GM23248 (cell line): Measurements from ENCODE around the gene SERPINA12.

Experiments used
- EZH2 ChIP-seq: fragments of 200-600 bp; sonication (generic); IDR thresholded peaks from 2 replicates; pipeline ENCODE4 v1.6.1; 2018; ENCODE audit warnings: antibody characterized with exemption, mild to moderate bottlenecking; ENCODE audit not compliant: insufficient read depth, poor library complexity, severe bottlenecking
- EZH2phosphoT487 ChIP-seq: fragments of 200-600 bp; sonication (generic); IDR thresholded peaks from 2 replicates; pipeline ENCODE4 v1.6.1; 2018; ENCODE audit warnings: antibody characterized with exemption, moderate library complexity, mild to moderate bottlenecking, low read depth; ENCODE audit not compliant: insufficient read depth

DNA sequence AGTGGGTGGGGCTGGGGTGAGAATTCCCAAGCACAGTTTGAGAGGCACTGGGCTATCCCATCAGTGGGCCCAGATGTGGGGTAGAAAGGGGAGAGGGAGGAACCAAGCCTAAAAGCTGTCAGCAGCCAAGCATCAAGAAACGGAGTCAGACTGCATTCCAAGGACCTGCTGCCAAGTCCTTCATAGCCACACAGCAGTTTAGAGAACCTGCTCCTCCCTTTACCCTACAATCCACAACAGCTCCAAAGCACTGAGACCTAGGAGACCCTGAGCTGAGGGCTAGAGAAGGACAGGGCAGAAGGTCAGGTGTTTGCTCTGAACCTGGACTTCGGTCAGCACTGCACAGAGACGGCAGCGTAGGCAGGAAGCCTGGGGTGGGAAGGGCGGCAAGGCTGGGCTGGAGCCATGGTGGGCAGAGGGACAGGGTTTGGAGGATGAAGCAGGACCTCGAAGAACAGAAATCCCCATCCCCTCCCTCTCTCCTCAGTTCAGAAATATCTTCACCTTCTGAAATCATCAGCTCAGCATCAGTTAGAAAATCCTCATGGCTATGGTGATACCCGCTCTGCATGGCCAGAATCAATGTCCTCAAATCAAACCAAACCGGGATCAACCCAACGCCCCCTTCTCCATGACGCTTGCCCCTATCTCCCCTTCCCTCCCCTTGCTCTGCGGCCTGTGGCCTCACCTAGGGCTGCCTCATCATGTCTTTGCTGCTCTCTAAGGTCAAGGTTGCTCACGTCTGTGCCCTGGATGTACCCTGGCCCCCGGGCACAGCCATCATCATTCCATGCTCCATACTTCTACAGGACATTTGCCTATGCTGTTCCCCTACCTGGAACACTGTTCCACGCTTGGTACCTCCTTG lies 39.1 kb upstream of the SERPINA12 start:
- TF ChIP-seq EZH2 (no peak), EZH2phosphoT487 (no peak)
